H1 (cell line): ENCODE measurements around the gene GSTM2. TPM values are rescaled to one million over a fixed set of nuclear protein-coding genes. Genes with fewer than 3 reads are reported as not detected.

Source experiments
- CTCF ChIA-PET: fragments of 300-600 bp; sonication (Branson Sonifier 250); formaldehyde crosslinking; loops from one replicate; lab custom pipeline; 2021; ENCODE audit not compliant: partially characterized antibody; lab: Charles Lee
- POLR2A ChIA-PET: fragments of 300-600 bp; sonication (Branson Sonifier 250); formaldehyde crosslinking; loops from one replicate; lab custom pipeline; 2021; ENCODE audit warnings: inconsistent platforms; ENCODE audit not compliant: partially characterized antibody; lab: Charles Lee
- DNase-seq, 2 experiments: peaks; one replicate each; pipeline versions ENCODE4 v3.0.0 to v3.0.0-alpha.2; 2010 to 2022; ENCODE audit warnings: low spot score in 2 of 2, low read depth in 1 of 2, mixed read lengths in 1 of 2
- FAIRE-seq: peaks from 2 replicates; lab custom pipeline; 2011; peaks lifted over from hg19 to GRCh38; lab: Jason Lieb, UNC
- H2AFZ ChIP-seq: 2 replicates; pipeline ENCODE4 v1.8.1; 2012; ENCODE audit warnings: low read length, inconsistent platforms
- H2AK5ac ChIP-seq: 2 replicates; pipeline ENCODE4 v1.6.1; 2013; ENCODE audit warnings: low read depth, low read length
- H2BK120ac ChIP-seq: replicated peaks from 2 replicates; pipeline ENCODE3; 2013; ENCODE audit warnings: low read depth, low read length, inconsistent platforms
- H2BK12ac ChIP-seq: 2 replicates; pipeline ENCODE4 v1.6.1; 2013; ENCODE audit warnings: low read depth, low read length
- H2BK15ac ChIP-seq: 2 replicates; pipeline ENCODE4 v1.6.1; 2013; ENCODE audit warnings: low read length
- H2BK20ac ChIP-seq: 2 replicates; pipeline ENCODE4 v1.6.1; 2013; ENCODE audit warnings: low read length
- H2BK5ac ChIP-seq: 2 replicates; pipeline ENCODE4 v1.6.1; 2013; ENCODE audit warnings: low read depth, low read length
- H3K14ac ChIP-seq: 2 replicates; pipeline ENCODE4 v1.6.1; 2013; ENCODE audit warnings: inconsistent platforms; ENCODE audit not compliant: insufficient read length
- H3K18ac ChIP-seq: 2 replicates; pipeline ENCODE4 v1.6.1; 2013; ENCODE audit warnings: low read length; ENCODE audit errors: extremely low read depth
- H3K23ac ChIP-seq: 2 replicates; pipeline ENCODE4 v1.6.1; 2013; ENCODE audit warnings: inconsistent platforms; ENCODE audit not compliant: insufficient read length
- H3K23me2 ChIP-seq: 2 replicates; pipeline ENCODE4 v1.6.1; 2013; ENCODE audit warnings: low read depth, low read length
- H3K27ac ChIP-seq: 2 replicates; pipeline ENCODE4 v1.6.1; 2011; ENCODE audit warnings: low read depth, low read length, inconsistent platforms
- H3K27me3 ChIP-seq, 4 experiments: replicated peaks in 1 of 4; 1 replicate in 1 of 4; 2 replicates in 3 of 4; pipeline versions ENCODE4 v1.6.1 to v1.8.1; 2011 to 2013; ENCODE audit warnings: low read length in 3 of 4, mild to moderate bottlenecking in 3 of 4, inconsistent platforms in 2 of 4, mixed read lengths in 2 of 4, moderate library complexity in 1 of 4; ENCODE audit not compliant: control insufficient read depth in 3 of 4, insufficient read depth in 3 of 4; ENCODE audit errors: extremely low read depth in 1 of 4
- H3K36me3 ChIP-seq, 4 experiments: 2 replicates each; pipeline versions ENCODE4 v1.6.1 to v1.8.1; 2011 to 2013; ENCODE audit warnings: mild to moderate bottlenecking in 4 of 4, low read length in 3 of 4, moderate library complexity in 2 of 4, control low read depth in 1 of 4, inconsistent platforms in 1 of 4; ENCODE audit not compliant: insufficient read depth in 4 of 4, control insufficient read depth in 2 of 4
- H3K4ac ChIP-seq: replicated peaks from 2 replicates; pipeline ENCODE3; 2013; ENCODE audit warnings: low read length, low read depth, mixed read lengths, inconsistent platforms; ENCODE audit not compliant: insufficient read length
- H3K4me1 ChIP-seq, 4 experiments: replicated peaks in 1 of 4; 1 replicate in 1 of 4; 2 replicates in 3 of 4; pipeline versions ENCODE4 v1.6.1 to v1.8.1; 2011 to 2013; ENCODE audit warnings: low read length in 3 of 4, inconsistent platforms in 2 of 4, mixed read lengths in 1 of 4; ENCODE audit not compliant: insufficient read depth in 4 of 4, control insufficient read depth in 3 of 4
- H3K4me2 ChIP-seq, 2 experiments: 2 replicates each; pipeline versions ENCODE4 v1.6.1 to v1.8.1; 2011 to 2013; ENCODE audit warnings: low read depth in 2 of 2, low read length in 2 of 2, control low read depth in 1 of 2, inconsistent platforms in 1 of 2, mild to moderate bottlenecking in 1 of 2; ENCODE audit not compliant: insufficient read depth in 1 of 2
- H3K4me3 ChIP-seq, 4 experiments: fragments of 200-600, 300-600 bp in 1 of 4; sonication (generic), shearing (Covaris generic), sonication (Bioruptor Twin) in 1 of 4; 2 replicates each; pipeline versions ENCODE4 v1.5.1 to v1.8.1; 2011 to 2016; ENCODE audit warnings: low read length in 4 of 4, low read depth in 3 of 4, control low read depth in 2 of 4, inconsistent platforms in 2 of 4, mild to moderate bottlenecking in 2 of 4, mixed read lengths in 1 of 4, moderate library complexity in 1 of 4; ENCODE audit not compliant: insufficient read depth in 2 of 4; ENCODE audit errors: extremely low read depth in 1 of 4
- H3K56ac ChIP-seq: replicated peaks from 2 replicates; pipeline ENCODE3; 2013; ENCODE audit warnings: low read depth, mild to moderate bottlenecking, mixed read lengths, low read length, inconsistent platforms; ENCODE audit not compliant: insufficient read length
- H3K79me1 ChIP-seq: 2 replicates; pipeline ENCODE4 v1.6.1; 2013; ENCODE audit warnings: low read depth, low read length, control low read depth
- H3K79me2 ChIP-seq, 2 experiments: 2 replicates each; pipeline versions ENCODE4 v1.6.1 to v1.8.1; 2012 to 2013; ENCODE audit warnings: low read length in 2 of 2, mild to moderate bottlenecking in 2 of 2, inconsistent platforms in 1 of 2; ENCODE audit not compliant: insufficient read depth in 2 of 2, control insufficient read depth in 1 of 2
- H3K9ac ChIP-seq, 4 experiments: replicated peaks in 1 of 4; 1 replicate in 1 of 4; 2 replicates in 3 of 4; pipeline versions ENCODE4 v1.6.1 to v1.8.1; 2011 to 2013; ENCODE audit warnings: low read depth in 3 of 4, low read length in 3 of 4, control low read depth in 2 of 4, mild to moderate bottlenecking in 2 of 4, moderate library complexity in 2 of 4, inconsistent platforms in 1 of 4; ENCODE audit errors: extremely low read depth in 1 of 4
- H3K9me3 ChIP-seq, 2 experiments: 2 replicates each; pipeline versions ENCODE4 v1.6.1 to v1.8.1; 2012 to 2013; ENCODE audit warnings: mild to moderate bottlenecking in 2 of 2, moderate library complexity in 2 of 2, control low read depth in 1 of 2, inconsistent platforms in 1 of 2, low read depth in 1 of 2, low read length in 1 of 2, mixed read lengths in 1 of 2; ENCODE audit not compliant: insufficient read depth in 2 of 2
- H4K20me1 ChIP-seq, 2 experiments: replicated peaks in 1 of 2; 2 replicates each; pipeline versions ENCODE3 to v1.8.1; 2011 to 2013; ENCODE audit warnings: inconsistent platforms in 2 of 2, low read length in 2 of 2, mild to moderate bottlenecking in 1 of 2; ENCODE audit not compliant: insufficient read depth in 2 of 2, control insufficient read depth in 1 of 2
- H4K5ac ChIP-seq: 2 replicates; pipeline ENCODE4 v1.6.1; 2013; ENCODE audit warnings: low read length, low read depth, mixed read lengths, inconsistent platforms; ENCODE audit not compliant: insufficient read length
- H4K8ac ChIP-seq: 2 replicates; pipeline ENCODE4 v1.8.0; 2013; ENCODE audit warnings: mild to moderate bottlenecking, moderate library complexity, low read length, inconsistent platforms; ENCODE audit not compliant: insufficient read depth; ENCODE audit errors: extremely low read depth
- H4K91ac ChIP-seq: replicated peaks from 2 replicates; pipeline ENCODE3; 2013; ENCODE audit warnings: low read length, mixed read lengths, inconsistent platforms; ENCODE audit not compliant: insufficient read length
- WGBS, 2 experiments: shearing (Covaris generic) in 1 of 2; methylation state at CpG; one replicate each; pipeline versions ENCODE4 v1.1.6 to v1.1.7; 2013 to 2015; ENCODE audit warnings: low lambda C conversion rate in 2 of 2, mixed read lengths in 2 of 2, inconsistent platforms in 1 of 2, low coverage in 1 of 2, missing lambda C conversion rate in 1 of 2; ENCODE audit not compliant: insufficient replicate concordance in 2 of 2, insufficient coverage in 1 of 2, insufficient read length in 1 of 2; ENCODE audit errors: extremely low coverage in 1 of 2, missing lambda C conversion rate in 1 of 2; 5-methylcytosine and 5-hydroxymethylcytosine counted together
- polyA plus RNA-seq, 7 experiments: library from polyadenylated mRNA; depleted of rRNA in 3 of 7; stranded (reverse) in 5 of 7; unstranded in 2 of 7; fragments of >200 nt in 5 of 7; fragments of 200-250 nt in 2 of 7; gene quantifications; 1 replicate in 5 of 7; 2 replicates in 1 of 7; 4 replicates in 1 of 7; pipeline versions ENCODE4 v1.2.1 to v1.2.3, GENCODE V29; 2011 to 2013; ENCODE audit warnings: missing spikeins in 2 of 7, mixed read lengths in 2 of 7
- total RNA-seq: library from RNA; stranded (reverse); fragmentation: NEBNext Ultra II Directional; extraction: Animal tissue kit (Norgen Biotek cat#: 25700); gene quantifications from 2 replicates; pipeline ENCODE4 v1.2.1, GENCODE V29; 2021
- TF ChIP-seq, protein P1 (sequence below): IDR thresholded peaks from 2 replicates; pipeline ENCODE4 v1.6.1; 2012; ENCODE audit warnings: inconsistent platforms
- TF ChIP-seq, protein P2 (sequence below): IDR thresholded peaks from 2 replicates; pipeline ENCODE4 v1.6.1; 2012; ENCODE audit warnings: low read length, inconsistent platforms

Gene GSTM2
- total and polyA plus RNA-seq, 2 of the 8 experiments (the other 6 are each of a cell fraction or from before 2014, with no cell fraction given) = 9.6 to 23.1 TPM

GRCh38 chr1:109654519-109654918, 13.3 kb upstream of the GSTM2 start:
- H3K27ac ChIP-seq = no peak overlapping the region
- TF ChIP-seq, protein P1, sequence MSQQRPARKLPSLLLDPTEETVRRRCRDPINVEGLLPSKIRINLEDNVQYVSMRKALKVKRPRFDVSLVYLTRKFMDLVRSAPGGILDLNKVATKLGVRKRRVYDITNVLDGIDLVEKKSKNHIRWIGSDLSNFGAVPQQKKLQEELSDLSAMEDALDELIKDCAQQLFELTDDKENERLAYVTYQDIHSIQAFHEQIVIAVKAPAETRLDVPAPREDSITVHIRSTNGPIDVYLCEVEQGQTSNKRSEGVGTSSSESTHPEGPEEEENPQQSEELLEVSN = peak; percentile 52; the same call in 1 of the 2 replicates
- TF ChIP-seq, protein P2, sequence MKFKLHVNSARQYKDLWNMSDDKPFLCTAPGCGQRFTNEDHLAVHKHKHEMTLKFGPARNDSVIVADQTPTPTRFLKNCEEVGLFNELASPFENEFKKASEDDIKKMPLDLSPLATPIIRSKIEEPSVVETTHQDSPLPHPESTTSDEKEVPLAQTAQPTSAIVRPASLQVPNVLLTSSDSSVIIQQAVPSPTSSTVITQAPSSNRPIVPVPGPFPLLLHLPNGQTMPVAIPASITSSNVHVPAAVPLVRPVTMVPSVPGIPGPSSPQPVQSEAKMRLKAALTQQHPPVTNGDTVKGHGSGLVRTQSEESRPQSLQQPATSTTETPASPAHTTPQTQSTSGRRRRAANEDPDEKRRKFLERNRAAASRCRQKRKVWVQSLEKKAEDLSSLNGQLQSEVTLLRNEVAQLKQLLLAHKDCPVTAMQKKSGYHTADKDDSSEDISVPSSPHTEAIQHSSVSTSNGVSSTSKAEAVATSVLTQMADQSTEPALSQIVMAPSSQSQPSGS = no peak
- CTCF ChIA-PET = interaction anchor here (0.7 to 11.8 kb wide), 9 partner anchors 9 to 433 kb away, joined by 3 to 185 read pairs (median 4); partner anchors contain the start of gene GSTM1

More at GRCh38 chr1:109654519-109654918, 13.3 kb upstream of the GSTM2 start:
- Histone ChIP-seq H3K23ac (no peak overlapping the region), H3K4me2 (no peak overlapping the region; a peak in 1 of 4 replicates), H4K91ac (no peak overlapping the region), H3K9ac (no peak overlapping the region), H2AK5ac (no peak overlapping the region), H3K27me3 (peaks cover 0 to 5% (median 4%) of the 10 kb centered on the region in 4 experiments; a peak in 6 of 7 replicates), H3K9me3 (no peaks in the 10 kb centered on the region), H3K4me3 (no peak overlapping the region), H4K5ac (no peak overlapping the region), H3K79me2 (no peaks in the 10 kb centered on the region), H3K4me1 (0 out of 7 replicates have a peak, but pooled peaks cover 0 to 3% (median 0%) of the 10 kb centered on the region in 4 experiments), H3K79me1 (no peaks in the 10 kb centered on the region), H2BK12ac (no peak overlapping the region), H2BK20ac (no peak overlapping the region), H2BK120ac (no peak overlapping the region), H3K4ac (no peak overlapping the region), H4K8ac (no peak overlapping the region), H3K56ac (no peak overlapping the region), H4K20me1 (no peaks in the 10 kb centered on the region), H3K36me3 (no peaks in the 10 kb centered on the region), H2BK5ac (no peak overlapping the region), H2AFZ (no peak overlapping the region), H3K18ac (no peak overlapping the region), H3K23me2 (peaks cover 9% of the 10 kb centered on the region), H2BK15ac (no peak overlapping the region), H3K14ac (no peak overlapping the region)
- POLR2A ChIA-PET = interaction anchor here (1.6 kb wide), 1 partner anchor 14 kb away, joined by 5 read pairs; no protein-coding TSS in a partner anchor
- 88% methylated on average over 12 of the region's 12 CpGs; no CpG with 5 or more reads in 1 of the 2 experiments for WGBS, 2 experiments
- DNase-seq (no peak), FAIRE-seq (no peak)
